Vagina (tissue), 2 donors: ENCODE data around the gene PRR14.

ENCODE experiments used
- CTCF ChIP-seq, 3 experiments: fragments of 450-650 bp in 2 of 3; fragments of 200-600 bp in 1 of 3; sonication (generic) in 1 of 3; IDR thresholded peaks; one replicate each; pipeline ENCODE4 v1.5.1; 2017 to 2019; ENCODE audit warnings: antibody characterized with exemption in 3 of 3, mild to moderate bottlenecking in 2 of 3, moderate library complexity in 2 of 3
- POLR2A ChIP-seq, 2 donors: fragments of 450-650 bp; IDR thresholded peaks; one replicate each; pipeline ENCODE4 v1.6.1; 2017; ENCODE audit warnings: antibody characterized with exemption in 2 of 2, mild to moderate bottlenecking in 2 of 2, moderate library complexity in 2 of 2
- POLR2AphosphoS5 ChIP-seq, 2 donors: sonication (generic); formaldehyde crosslinking; IDR thresholded peaks; one replicate each; pipeline ENCODE4 v1.9.0; 2017; ENCODE audit warnings: antibody characterized with exemption in 2 of 2, mild to moderate bottlenecking in 2 of 2, low read depth in 1 of 2; ENCODE audit not compliant: insufficient read depth in 1 of 2

DNA sequence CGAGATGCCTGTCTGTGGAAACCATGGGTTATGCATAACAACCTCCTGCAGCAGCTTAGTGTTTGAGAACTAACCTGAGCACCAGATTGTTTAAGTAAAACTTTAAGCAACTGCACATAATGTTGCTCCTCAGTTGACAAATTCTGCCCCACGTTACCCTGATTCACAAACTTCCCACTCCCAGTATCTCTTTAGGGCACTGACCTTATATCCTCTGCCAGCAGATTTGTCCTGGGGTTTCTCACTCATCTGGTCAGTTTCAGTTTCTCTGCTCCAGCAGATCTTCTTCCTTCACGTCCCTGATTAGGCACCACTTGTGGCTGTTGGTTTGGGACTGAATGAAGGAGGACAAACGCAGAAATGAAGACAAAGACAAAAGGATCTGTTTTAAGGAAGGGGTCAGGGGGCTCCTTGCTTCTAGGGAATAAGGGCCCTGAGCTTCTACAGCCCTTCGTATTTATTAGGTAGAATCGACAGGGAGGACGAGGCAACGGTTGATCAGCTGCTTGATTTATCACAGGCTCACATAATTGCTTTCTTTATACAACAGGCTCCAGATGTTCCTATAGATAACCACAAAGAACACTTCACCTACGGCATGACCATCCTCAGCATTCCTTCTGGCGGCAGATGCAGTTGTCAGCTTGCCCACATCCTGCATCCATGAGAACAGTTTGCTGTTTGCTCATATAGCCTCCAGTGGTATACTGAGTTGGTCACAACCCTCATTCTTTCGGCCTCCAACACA lies 27.1 kb upstream of the PRR14 start:
- TF ChIP-seq POLR2AphosphoS5 (IDR thresholded peaks at IDR 0.05; ENCODE audit: insufficient read depth in 1 of 2, low read depth in 1 of 2), result no peak
- TF ChIP-seq CTCF (IDR thresholded peaks at IDR 0.05), result no peak
- no peak for TF ChIP-seq POLR2A (IDR thresholded peaks at IDR 0.05)
